Astrocyte (in vitro differentiated cells and primary cell): ENCODE data around the gene SLAMF6. TPM values are rescaled to one million over a fixed set of nuclear protein-coding genes. Genes with fewer than 3 reads are reported as not detected.
"Not testable (repeated sequence)": the region's sequence is repeated elsewhere in the genome, so short reads cannot be mapped to it uniquely, and the experiment has no call there.

Experiments
- DNase-seq: peaks from one replicate; pipeline ENCODE4 v3.0.0-alpha.2; 2010; ENCODE audit warnings: low read depth
- FAIRE-seq: peaks from 2 replicates; lab custom pipeline; 2011; peaks lifted over from hg19 to GRCh38; lab: Jason Lieb, UNC
- H2AFZ ChIP-seq: 2 replicates; pipeline ENCODE4 v1.6.0; 2012; ENCODE audit warnings: low read depth, low read length, inconsistent platforms
- H3K27ac ChIP-seq: 2 replicates; pipeline ENCODE4 v1.5.1; 2011; ENCODE audit warnings: low read depth, low read length, inconsistent platforms
- H3K27me3 ChIP-seq: 2 replicates; pipeline ENCODE4 v1.6.0; 2011; ENCODE audit warnings: low read length, inconsistent platforms; ENCODE audit not compliant: insufficient read depth
- H3K36me3 ChIP-seq: 2 replicates; pipeline ENCODE4 v1.5.1; 2011; ENCODE audit warnings: low read length, inconsistent platforms; ENCODE audit not compliant: insufficient read depth
- H3K4me1 ChIP-seq: 2 replicates; pipeline ENCODE4 v1.5.1; 2011; ENCODE audit warnings: low read length, inconsistent platforms; ENCODE audit not compliant: insufficient read depth
- H3K4me2 ChIP-seq: 2 replicates; pipeline ENCODE4 v1.6.0; 2012; ENCODE audit warnings: low read length, inconsistent platforms
- H3K4me3 ChIP-seq: 2 replicates; pipeline ENCODE4 v1.5.1; 2011; ENCODE audit warnings: low read depth, mild to moderate bottlenecking, low read length, inconsistent platforms; ENCODE audit not compliant: insufficient read depth
- H3K79me2 ChIP-seq: 2 replicates; pipeline ENCODE4 v1.6.0; 2012; ENCODE audit warnings: mild to moderate bottlenecking, low read length, inconsistent platforms; ENCODE audit not compliant: insufficient read depth
- H3K9ac ChIP-seq: 2 replicates; pipeline ENCODE4 v1.6.0; 2012; ENCODE audit warnings: mild to moderate bottlenecking, low read length, inconsistent platforms
- H3K9me3 ChIP-seq: 2 replicates; pipeline ENCODE4 v1.5.1; 2012; ENCODE audit warnings: low read depth, mild to moderate bottlenecking, low read length, inconsistent platforms; ENCODE audit not compliant: insufficient read depth
- H4K20me1 ChIP-seq: 2 replicates; pipeline ENCODE4 v1.6.0; 2012; ENCODE audit warnings: low read length, inconsistent platforms; ENCODE audit not compliant: insufficient read depth
- H3K27ac Mint-ChIP-seq: one replicate; pipeline ENCODE4 v1.8.0; 2021; ENCODE audit warnings: mild to moderate bottlenecking, mixed read lengths; ENCODE audit not compliant: unreplicated experiment
- H3K27me3 Mint-ChIP-seq: one replicate; pipeline ENCODE4 v1.8.0; 2021; ENCODE audit warnings: low read depth, mixed read lengths; ENCODE audit not compliant: unreplicated experiment
- H3K36me3 Mint-ChIP-seq: one replicate; pipeline ENCODE4 v1.8.0; 2021; ENCODE audit warnings: low read depth, mixed read lengths; ENCODE audit not compliant: unreplicated experiment
- H3K4me1 Mint-ChIP-seq: one replicate; pipeline ENCODE4 v1.8.0; 2021; ENCODE audit warnings: low read depth, mixed read lengths; ENCODE audit not compliant: unreplicated experiment
- H3K4me3 Mint-ChIP-seq: one replicate; pipeline ENCODE4 v1.8.0; 2021; ENCODE audit warnings: mild to moderate bottlenecking, moderate library complexity, mixed read lengths; ENCODE audit not compliant: unreplicated experiment
- H3K9me3 Mint-ChIP-seq: one replicate; pipeline ENCODE4 v1.8.0; 2021; ENCODE audit warnings: mild to moderate bottlenecking, mixed read lengths; ENCODE audit not compliant: unreplicated experiment
- CTCF ChIP-seq: IDR thresholded peaks from 2 replicates; pipeline ENCODE4 v1.5.1; 2011; ENCODE audit warnings: low read depth, mild to moderate bottlenecking, inconsistent platforms, low read length, moderate library complexity; ENCODE audit not compliant: insufficient read depth
- EZH2 ChIP-seq: IDR thresholded peaks from 2 replicates; pipeline ENCODE4 v1.6.1; 2012; ENCODE audit warnings: mild to moderate bottlenecking, low read length, inconsistent platforms; ENCODE audit not compliant: insufficient read depth
- total RNA-seq: library from RNA; stranded (reverse); gene quantifications from 2 replicates; pipeline ENCODE4 v1.2.1, GENCODE V29; 2021

The SLAMF6 gene
- total RNA-seq, 1 donor from 2014 or later = not detected

DNA sequence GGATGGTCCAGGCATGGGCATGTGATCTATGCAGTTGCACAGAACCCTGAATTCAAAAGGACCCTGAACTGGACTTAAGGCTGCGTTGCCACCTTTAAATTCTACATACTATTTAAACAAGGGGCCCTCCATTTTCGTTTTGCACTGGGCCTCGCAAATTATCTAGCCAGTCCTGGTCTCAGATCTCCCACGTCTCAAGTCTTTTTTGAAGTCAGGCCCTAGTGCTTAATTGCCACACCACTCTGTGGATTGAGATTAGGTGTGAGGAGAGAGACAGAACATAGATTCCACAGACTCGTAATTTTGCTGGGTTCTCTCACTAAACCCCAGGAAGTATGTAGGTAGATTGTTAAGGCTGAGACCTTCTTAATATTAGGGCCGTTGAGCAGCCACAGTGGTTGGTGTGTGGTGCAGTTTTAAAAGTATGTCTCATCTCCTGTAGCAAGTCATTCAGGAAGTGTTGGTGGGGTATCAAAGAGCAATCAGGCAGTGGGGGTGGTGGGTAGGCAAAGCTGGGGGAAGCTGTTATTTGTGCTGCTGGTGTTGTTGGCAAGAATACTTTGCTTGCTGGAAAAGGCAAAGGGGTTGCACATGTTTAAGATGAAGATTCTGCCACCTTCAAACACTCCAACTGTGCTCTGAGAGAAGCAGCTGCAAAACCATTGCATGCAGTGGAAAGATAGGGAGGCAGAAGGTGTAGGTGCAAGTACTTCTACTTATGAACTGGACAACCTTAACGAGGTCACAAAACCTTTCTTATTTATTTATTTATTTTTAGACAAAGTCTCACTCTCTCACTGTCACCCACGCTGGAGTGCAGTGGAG lies 45.0 kb upstream of the SLAMF6 start:
- H3K9ac ChIP-seq = no peak overlapping the region
- no peak overlapping the region for H2AFZ ChIP-seq
- TF ChIP-seq CTCF = no peak
- TF ChIP-seq EZH2 = no peak
- no peaks in the 10 kb centered on the region for H3K27me3 ChIP-seq
- Mint-ChIP-seq H3K9me3 (peaks cover 2% of the 10 kb centered on the region), H3K27ac (no peak overlapping the region), H3K36me3 (no peaks in the 10 kb centered on the region), H3K4me1 (peaks cover 3% of the 10 kb centered on the region), H3K27me3 (peaks cover 5% of the 10 kb centered on the region), H3K4me3 (no peak overlapping the region)
- DNase-seq (no peak), FAIRE-seq (no peak)
- no peaks in the 10 kb centered on the region for H3K79me2 ChIP-seq
- H3K36me3 ChIP-seq = no peaks in the 10 kb centered on the region
- no peak overlapping the region for H3K4me2 ChIP-seq
- H4K20me1 ChIP-seq = no peaks in the 10 kb centered on the region
- H3K9me3 ChIP-seq = peaks cover 3% of the 10 kb centered on the region
- no peak overlapping the region for H3K27ac ChIP-seq
- no peaks in the 10 kb centered on the region for H3K4me1 ChIP-seq
- H3K4me3 ChIP-seq = no peak overlapping the region

DNA sequence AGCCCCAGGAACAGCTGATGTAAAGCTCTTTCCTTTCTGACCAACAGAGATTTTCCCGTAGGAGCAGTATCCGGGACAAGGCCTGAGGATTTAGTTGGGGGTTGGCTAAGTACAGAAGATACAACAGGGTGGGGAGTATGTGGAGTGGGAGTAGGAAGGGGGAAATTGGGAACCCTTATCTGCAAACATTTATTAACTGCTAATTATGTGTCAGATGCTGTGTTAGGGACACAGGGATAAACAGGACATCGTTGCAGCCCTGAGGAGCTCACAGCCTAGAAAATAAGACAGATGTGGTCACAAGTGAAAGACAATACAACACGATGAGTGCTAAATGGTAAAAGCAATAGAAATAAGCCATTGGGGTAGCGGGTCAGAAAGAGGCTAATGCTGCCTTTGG lies 44.3 kb upstream of the SLAMF6 start:
- Histone ChIP-seq H4K20me1 (no peaks in the 10 kb centered on the region), H3K9me3 (peaks cover 3% of the 10 kb centered on the region), H3K4me2 (no peak overlapping the region), H3K27me3 (no peaks in the 10 kb centered on the region), H3K4me3 (no peak overlapping the region), H3K4me1 (no peaks in the 10 kb centered on the region), H3K9ac (no peak overlapping the region), H3K36me3 (no peaks in the 10 kb centered on the region), H3K79me2 (no peaks in the 10 kb centered on the region), H2AFZ (no peak overlapping the region), H3K27ac (no peak overlapping the region)
- FAIRE-seq (no peak), DNase-seq (no peak)
- no peaks in the 10 kb centered on the region for H3K36me3 Mint-ChIP-seq
- H3K9me3 Mint-ChIP-seq = peaks cover 7% of the 10 kb centered on the region
- peaks cover 5% of the 10 kb centered on the region for H3K27me3 Mint-ChIP-seq
- no peak for TF ChIP-seq CTCF
- TF ChIP-seq EZH2 = no peak
- no peak overlapping the region for H3K27ac Mint-ChIP-seq
- H3K4me1 Mint-ChIP-seq = peaks cover 3% of the 10 kb centered on the region
- H3K4me3 Mint-ChIP-seq = no peak overlapping the region

GRCh38 chr1:160565564-160565963 lies 42.5 kb upstream of the SLAMF6 start:
- no peak overlapping the region for H3K4me3 ChIP-seq
- no peaks in the 10 kb centered on the region for H3K4me1 ChIP-seq
- no peaks in the 10 kb centered on the region for H3K27me3 Mint-ChIP-seq
- no peak overlapping the region for H3K27ac Mint-ChIP-seq
- H3K9ac ChIP-seq = no peak overlapping the region
- H3K4me2 ChIP-seq = no peak overlapping the region
- H2AFZ ChIP-seq = no peak overlapping the region
- FAIRE-seq (no peak), DNase-seq (no peak)
- no peaks in the 10 kb centered on the region for H3K36me3 ChIP-seq
- H3K36me3 Mint-ChIP-seq = no peaks in the 10 kb centered on the region
- no peak overlapping the region for H3K27ac ChIP-seq
- no peaks in the 10 kb centered on the region for H3K79me2 ChIP-seq
- H3K27me3 ChIP-seq = no peaks in the 10 kb centered on the region
- H4K20me1 ChIP-seq = no peaks in the 10 kb centered on the region
- no peak overlapping the region for H3K4me3 Mint-ChIP-seq
- H3K9me3 ChIP-seq = peaks cover 3% of the 10 kb centered on the region
- peaks cover 7% of the 10 kb centered on the region for H3K9me3 Mint-ChIP-seq
- peaks cover 3% of the 10 kb centered on the region for H3K4me1 Mint-ChIP-seq
- no peak for TF ChIP-seq CTCF
- no peak for TF ChIP-seq EZH2

DNA sequence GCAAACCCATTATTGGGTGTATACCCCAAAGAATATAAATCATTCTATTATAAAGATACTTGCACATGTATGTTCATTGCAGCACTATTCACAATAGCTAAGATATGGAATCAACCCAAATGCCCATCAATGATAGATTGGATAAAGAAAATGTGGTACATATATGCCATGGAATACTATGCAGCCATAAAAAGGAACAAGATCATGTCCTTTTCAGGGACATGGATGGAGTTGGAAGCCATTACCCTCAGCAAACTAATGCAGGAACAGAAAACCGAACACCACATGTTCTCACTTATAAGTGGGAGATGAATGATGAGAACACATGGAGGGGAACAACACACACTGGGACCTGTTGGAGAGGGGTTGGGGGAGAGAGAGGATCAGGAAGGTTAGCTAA lies 40.2 kb upstream of the SLAMF6 start:
- H3K36me3 Mint-ChIP-seq, H3K79me2 ChIP-seq, H3K9me3 ChIP-seq, H3K4me3 ChIP-seq, H3K9me3 Mint-ChIP-seq, H3K27ac ChIP-seq, DNase-seq, H3K4me3 Mint-ChIP-seq, H4K20me1 ChIP-seq, H3K4me1 ChIP-seq, H3K9ac ChIP-seq, H3K27me3 ChIP-seq, H2AFZ ChIP-seq, H3K27me3 Mint-ChIP-seq, H3K27ac Mint-ChIP-seq, H3K4me2 ChIP-seq, H3K4me1 Mint-ChIP-seq, H3K36me3 ChIP-seq, FAIRE-seq: not testable (repeated sequence)
